Lower leg skin (tissue), 3 donors: ENCODE data around the gene RAB3D.

Source experiments
- CTCF ChIP-seq, 3 donors: fragments of 450-650 bp; IDR thresholded peaks; one replicate each; pipeline ENCODE4 v1.5.1; 2016; ENCODE audit warnings: antibody characterized with exemption in 3 of 3, mild to moderate bottlenecking in 3 of 3, moderate library complexity in 2 of 3
- POLR2A ChIP-seq, 2 donors: fragments of 450-650 bp; IDR thresholded peaks; one replicate each; pipeline ENCODE4 v1.6.1; 2016 to 2017; ENCODE audit warnings: antibody characterized with exemption in 2 of 2, mild to moderate bottlenecking in 1 of 2, moderate library complexity in 1 of 2

GRCh38 chr19:11284515-11284914, 54.9 kb downstream of the RAB3D start:
- TF ChIP-seq POLR2A (IDR thresholded peaks at IDR 0.05) (no peak), CTCF (IDR thresholded peaks at IDR 0.05) (no peak)
